ENCODE measurements around the gene RNF150.

RNF150 gene

DNA sequence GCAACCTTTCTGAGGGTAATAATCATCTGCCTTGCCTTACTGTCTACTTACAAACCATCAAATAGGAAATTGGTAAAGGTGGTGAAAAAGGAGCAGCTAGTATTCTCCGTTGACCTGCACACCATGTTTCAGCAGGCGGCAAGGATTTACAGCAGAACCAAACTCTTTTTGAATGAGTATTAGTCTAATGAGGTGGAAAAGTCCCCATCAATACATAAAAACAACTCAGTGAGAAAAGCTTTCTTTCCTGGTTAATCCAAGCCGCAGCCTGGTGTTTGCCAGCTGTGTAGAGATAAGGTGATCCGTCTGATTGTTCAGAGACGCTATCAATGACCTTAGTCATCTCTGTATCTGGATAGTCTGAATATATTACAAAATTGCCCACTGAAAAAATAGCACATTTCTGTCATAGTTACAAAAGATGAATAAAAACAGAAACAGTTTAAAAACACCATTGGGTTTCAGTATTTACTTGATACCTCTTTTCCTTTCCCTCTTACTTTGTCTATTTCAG lies 266.7 kb downstream of the RNF150 start:
- DNase-seq (ENCODE audit: low read depth in 3 of 3): no peak

DNA sequence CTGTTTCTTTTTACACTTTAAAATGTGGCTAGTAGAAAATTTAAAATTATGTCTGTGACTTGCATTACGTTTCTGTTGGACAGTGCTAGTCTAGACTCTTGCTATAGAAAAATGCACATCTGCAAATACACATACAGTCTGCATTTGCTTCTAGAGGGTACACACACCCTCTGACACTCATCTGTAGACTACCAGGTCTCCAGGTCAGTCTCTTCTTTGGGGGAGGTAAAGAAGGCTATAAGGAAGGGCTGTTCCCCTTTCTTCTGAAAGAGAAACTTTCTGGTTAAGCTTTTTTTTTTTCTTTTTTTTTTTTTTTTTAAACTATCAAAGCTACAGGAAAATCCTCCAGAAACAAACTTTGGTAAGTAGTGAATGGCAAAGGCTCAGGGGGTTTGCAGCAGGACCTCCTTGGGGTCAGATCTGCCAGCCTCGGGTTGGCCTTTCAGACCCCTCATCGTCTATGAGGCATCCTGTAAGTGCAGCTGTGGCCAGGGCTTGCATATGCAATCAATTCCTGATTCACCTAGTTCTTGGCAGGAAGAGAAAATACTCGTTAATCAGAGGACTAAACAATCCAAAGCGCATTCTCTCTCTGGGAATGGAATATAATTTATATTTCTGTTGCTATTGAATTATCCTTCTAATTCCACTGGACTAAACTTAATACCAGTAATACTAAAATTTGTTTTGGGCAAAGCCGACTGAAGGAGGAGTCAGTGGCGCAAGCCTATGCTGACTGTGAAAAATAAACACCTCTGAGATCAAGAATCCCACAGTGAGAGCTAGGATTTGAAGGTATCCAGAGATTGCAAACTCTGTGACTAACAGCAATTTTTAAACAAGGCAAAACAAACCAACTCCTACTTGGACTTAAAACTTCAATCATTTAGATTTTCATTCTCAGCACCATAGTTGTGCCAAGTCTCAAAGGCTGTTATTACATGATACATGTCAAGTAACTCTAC lies 267.7 kb downstream of the RNF150 start:
- DNase-seq (ENCODE audit: low read depth in 3 of 3): no peak

GRCh38 chr4:140863197-140863596 lies 270.1 kb downstream of the RNF150 start:
- no peak for DNase-seq (ENCODE audit: low read depth in 3 of 3)

DNA sequence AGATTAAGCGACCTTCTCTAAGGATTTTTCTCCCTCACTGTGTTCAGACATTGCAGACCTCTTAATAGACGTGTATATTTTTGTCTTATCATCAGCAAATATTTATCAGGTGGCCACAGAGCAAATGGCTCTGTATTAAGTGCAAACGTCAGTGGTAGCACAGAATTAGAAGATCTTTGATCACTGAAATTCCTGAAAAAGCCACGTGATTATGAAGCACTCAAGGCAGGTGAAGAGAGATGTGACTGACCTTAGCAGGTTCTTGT lies 271.2 kb downstream of the RNF150 start:
- no peak for DNase-seq (ENCODE audit: low read depth in 3 of 3)

DNA sequence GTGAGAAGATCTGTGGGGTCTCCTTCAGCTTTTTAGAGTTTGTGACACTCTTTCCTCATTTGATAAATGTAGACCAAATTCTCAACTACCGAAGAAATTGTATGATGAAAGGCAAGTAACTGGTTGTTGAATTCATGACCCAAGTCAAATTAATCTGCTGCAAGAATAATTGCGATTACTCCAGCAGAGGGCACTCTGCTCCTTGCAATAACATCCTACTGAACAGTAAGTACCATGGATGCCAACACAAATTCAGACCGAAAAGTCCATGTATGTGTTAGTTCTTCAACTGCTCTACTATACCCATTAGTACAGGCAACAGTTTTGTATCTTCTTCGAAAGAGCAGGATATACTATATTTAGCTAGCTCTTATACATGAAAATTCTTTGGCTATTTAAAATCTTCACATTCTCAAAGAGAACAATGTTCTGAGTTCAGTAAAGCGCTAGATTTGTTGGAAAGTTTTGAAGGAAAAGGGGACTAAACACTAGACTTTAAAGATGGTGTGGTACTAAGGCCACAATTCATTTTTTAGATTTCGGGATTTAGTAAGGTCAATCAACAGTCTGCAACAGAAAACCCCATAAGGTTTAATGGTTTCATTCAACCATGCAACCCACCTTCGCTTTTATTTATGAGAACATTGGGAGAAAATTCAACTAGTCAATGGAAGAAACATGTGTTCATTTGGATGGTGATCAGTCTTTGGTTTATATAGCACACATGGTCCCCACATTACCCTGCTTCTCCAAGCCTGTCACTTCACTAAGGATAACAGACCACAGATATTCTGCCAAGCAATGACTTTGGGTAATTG lies 271.7 kb downstream of the RNF150 start:
- peak in 2 of 3 donors; percentile 19 to 23 for DNase-seq (ENCODE audit: low read depth in 3 of 3)

GRCh38 chr4:140858897-140859296 lies 274.4 kb downstream of the RNF150 start:
- DNase-seq (ENCODE audit: low read depth in 3 of 3): no peak

DNA sequence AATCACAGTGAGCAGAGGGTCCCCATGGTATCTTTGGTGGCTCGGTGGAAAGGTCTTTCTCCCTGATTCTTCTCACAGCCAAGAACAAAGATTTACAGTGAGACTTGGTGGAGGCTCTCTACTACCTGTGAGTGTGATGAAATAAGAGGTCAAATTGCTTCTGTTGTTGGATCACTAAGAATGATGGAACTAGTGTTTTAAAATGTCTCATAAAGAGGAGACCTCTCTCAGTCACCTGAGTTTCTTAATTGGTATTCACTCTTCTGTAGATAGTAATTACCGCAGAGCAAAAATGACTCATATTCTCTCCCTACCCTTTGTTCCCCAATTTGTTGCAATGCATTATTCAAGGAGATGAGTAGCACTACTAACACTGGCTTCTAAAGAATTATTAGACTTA lies 276.2 kb downstream of the RNF150 start:
- DNase-seq (ENCODE audit: low read depth in 3 of 3): no peak

DNA sequence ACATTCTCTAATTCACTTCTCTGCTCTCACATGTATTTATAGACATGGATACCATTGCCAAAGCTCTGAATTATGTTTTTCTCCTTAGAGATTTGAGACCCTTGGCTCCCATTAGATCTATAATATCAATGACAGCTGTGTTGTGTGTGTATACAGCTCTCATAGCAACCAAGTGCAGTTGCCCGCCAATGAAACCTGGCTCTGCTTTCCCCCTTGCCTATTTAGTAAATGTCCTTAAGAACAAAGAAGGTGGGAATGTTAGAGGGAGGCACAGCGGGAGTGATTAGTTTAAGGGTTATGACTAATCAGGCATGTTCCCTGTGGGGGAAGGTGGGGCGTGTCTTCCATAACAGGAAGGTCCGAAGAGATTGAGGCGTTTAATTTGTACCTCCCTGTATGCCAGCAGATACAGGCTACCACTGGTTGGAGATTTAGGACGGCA lies 276.6 kb downstream of the RNF150 start:
- DNase-seq (ENCODE audit: low read depth in 3 of 3): no peak

- DNase-seq (ENCODE audit: low read depth in 3 of 3): no peak
These were observed 279.1 kb downstream of the RNF150 start for GRCh38 chr4:140854168-140854567.

DNA sequence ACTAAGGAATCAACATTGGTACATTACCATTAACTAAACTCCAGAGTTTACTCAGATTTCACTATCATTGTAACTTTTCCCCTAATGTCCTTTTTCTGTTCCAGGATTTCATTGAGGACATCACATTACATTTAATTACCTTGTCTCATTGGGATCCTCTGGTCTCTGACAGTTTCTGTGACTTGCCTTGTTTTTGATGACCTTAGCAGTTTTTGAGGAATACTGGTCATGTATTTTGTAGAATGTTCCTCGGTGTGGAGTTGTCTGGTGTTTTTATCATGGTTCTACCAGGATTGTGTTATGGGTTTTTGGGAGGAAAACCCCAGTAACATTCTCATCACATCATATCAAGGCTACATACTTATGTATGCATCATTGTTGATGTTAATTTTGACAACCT lies 281.5 kb downstream of the RNF150 start:
- DNase-seq (ENCODE audit: low read depth in 3 of 3): no peak

DNA sequence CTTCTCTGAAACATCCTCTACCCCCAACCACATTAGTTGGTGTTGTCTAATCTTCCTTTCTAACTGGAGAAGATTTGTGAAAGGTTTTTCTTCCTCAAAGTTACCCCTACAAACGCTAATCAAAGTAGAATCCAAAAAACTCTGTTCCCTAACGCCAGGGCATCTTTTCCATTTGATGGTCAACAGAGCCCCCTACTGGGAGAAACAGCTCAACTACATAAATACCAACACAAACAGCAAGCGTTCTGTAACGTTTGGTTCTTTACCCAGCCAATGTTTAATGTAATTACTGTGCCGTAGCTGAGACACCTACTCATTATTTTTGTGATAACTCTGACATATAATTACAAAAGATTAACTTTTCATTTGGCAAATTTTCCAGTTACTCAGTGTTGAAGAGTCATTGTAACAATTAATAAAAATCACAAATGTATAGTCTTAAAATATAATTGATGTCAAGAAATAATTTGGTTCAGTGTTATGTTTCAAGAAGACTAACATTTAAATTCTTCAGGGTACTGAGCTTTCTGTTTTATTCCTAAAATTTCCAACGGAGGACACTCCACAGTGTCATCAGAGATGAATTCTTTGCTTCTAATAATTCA lies 282.1 kb downstream of the RNF150 start:
- peak in 1 of 3 donors; percentile 4 for DNase-seq (ENCODE audit: low read depth in 3 of 3)

- DNase-seq (ENCODE audit: low read depth in 3 of 3): no peak
These were observed 283.7 kb downstream of the RNF150 start for GRCh38 chr4:140849526-140849925.

- DNase-seq (ENCODE audit: low read depth in 3 of 3): no peak
These were observed 286.5 kb downstream of the RNF150 start for GRCh38 chr4:140846736-140847135.

GRCh38 chr4:140844061-140844460 lies 289.2 kb downstream of the RNF150 start:
- no peak for DNase-seq (ENCODE audit: low read depth in 3 of 3)

DNA sequence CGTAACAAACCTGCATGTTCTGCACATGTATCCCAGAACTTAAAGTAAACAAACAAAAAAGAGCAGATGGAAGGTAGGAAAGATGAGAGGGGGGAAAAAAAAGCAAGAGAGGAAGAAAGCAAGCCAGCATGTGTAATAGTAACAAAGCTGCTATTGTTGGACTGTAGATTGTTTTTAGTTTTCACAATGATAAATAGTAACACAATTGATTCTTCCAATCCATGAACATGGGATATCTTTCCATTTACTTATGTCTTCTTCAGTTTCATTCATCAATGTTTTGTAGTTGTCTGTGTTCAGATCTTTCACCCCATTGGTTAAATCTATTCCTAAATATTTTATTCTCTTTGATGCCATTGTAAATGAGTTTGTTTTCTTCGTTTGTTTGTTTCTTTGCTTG lies 292.1 kb downstream of the RNF150 start:
- DNase-seq (ENCODE audit: low read depth in 3 of 3): no peak

DNA sequence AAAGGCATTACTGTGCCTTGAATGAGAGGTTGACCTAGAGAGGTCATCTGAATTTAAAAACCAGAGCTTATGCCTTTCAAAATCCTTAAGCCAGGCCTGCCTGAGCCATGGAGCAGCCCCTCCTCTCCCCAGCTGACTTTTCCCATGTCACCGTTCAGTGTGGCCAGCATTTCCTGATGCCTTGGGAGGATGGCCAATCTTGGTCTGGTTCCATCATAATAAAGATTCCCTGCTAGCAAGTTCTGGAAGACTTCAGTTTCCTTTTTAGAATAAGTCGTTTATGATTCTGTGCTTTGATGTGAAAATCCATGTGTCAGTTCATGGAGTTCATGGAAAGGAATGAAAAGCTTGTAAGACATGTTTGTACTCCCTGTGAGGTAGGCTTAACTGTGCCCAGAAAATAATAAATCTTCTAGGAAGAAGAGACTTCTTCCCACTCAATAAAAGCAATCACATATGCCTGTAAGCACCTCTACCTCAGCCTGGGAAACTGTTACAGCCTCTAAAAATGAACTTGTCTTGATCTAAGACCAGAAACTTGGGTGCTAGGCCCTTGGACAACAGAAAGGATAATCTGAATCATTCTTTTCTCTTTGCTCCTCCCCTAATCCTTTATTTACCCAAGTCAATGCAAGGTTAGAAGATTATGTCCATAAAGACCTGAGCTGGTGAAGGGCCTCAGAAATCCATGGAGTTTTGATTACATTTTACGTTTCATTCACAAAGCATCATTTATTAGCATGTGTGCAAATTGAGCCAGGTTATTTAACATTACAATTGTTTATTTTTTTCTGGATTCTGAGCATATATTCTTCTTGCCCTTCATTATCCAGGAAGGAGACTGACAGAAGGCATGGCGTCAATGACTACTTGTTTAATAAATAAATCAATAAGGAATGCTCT lies 293.1 kb downstream of the RNF150 start:
- no peak for DNase-seq (ENCODE audit: low read depth in 3 of 3)

- DNase-seq (ENCODE audit: low read depth in 3 of 3): no peak
These were observed 293.9 kb downstream of the RNF150 start for GRCh38 chr4:140839406-140839805.

DNA sequence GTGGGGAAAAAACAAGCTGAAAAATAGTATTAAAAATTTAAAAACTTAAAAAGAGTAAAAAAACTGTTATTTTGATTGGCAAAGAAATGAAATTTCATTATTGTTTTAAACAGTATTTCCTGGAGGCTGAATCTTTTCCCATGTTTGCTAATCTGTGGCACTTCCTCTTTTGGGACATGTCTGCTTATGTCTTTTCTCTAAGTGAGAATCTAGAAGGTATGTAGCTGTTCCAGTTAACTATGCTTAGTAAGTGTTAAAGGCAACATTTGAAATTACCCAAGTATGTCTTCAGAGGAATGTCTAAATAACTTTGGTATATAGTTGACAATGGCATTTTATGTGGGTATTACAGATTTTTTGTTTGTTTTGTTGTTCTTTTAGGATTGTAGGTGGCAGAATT lies 295.5 kb downstream of the RNF150 start:
- DNase-seq (ENCODE audit: low read depth in 3 of 3): no peak

GRCh38 chr4:140834839-140835495 lies 298.3 kb downstream of the RNF150 start:
- DNase-seq (ENCODE audit: low read depth in 3 of 3): no peak

DNA sequence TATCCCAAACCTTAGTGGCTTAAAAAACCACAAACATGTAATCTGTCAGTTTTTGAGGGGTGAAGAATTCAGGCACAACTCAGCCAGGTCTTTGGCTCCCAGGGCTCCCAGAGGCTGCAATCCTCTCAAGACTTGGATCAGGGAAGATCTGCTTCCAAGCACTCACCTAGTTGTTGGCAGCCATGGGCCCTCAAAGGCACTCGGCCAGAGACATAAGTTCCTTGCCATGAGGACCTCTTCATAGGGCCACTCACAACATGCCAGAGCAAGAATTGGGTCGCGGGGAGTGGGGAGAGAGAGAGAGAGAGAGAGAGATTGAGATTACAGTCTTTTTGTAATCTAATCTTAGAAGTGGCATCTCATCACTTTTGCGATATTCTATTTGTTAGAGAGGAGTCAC lies 300.0 kb downstream of the RNF150 start:
- no peak for DNase-seq (ENCODE audit: low read depth in 3 of 3)

- DNase-seq (ENCODE audit: low read depth in 3 of 3): no peak
These were observed 303.4 kb downstream of the RNF150 start for GRCh38 chr4:140829825-140830224.
